GM21786 (cell line): ENCODE results near the gene CEACAM3.

Experiments used
- ATAC-seq: cut with Tn5 transposase; IDR thresholded peaks from one replicate; pipeline ENCODE4 v1.9.1; 2021; ENCODE audit not compliant: unreplicated experiment

The CEACAM3 gene

GRCh38 chr19:41843371-41843770 is 47.0 kb downstream of the CEACAM3 start:
- ATAC-seq, result no peak

DNA sequence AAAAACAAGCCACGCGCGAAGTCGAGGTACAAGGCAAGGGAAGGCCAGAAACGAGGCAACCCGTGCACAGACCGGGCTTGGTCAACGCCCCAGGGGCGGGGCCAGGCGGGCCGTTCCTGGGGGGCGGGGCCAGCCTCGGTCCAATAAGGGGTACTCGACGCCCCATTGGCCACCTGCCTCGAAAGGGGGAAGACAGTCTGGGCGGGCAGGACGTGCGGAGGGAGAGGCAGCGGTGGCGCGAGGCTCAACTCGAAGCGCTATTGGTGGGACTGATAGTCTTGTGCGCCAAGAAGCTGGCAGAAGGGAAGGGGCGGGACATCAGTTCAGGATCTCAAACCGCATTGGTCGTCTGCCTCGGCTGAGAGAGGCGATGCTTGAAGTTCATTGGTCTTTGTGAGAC is 48.2 kb downstream of the CEACAM3 start, which contains the start of gene LYPD4:
LYPD4 (minus strand) TSS at position 83 of the 400 bp plus-strand sequence. CDS start 5,398 bp downstream, outside the sequence.
- ATAC-seq, result no peak

DNA sequence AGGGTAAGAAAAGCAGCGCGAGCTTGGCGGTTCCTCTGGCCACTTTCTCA is 48.4 kb downstream of the CEACAM3 start, which contains the start of gene DMRTC2:
DMRTC2 (plus strand) TSS at position 42 of the 50 bp plus-strand sequence. CDS start 2,387 bp downstream, outside the sequence.
- ATAC-seq, result no peak

DNA sequence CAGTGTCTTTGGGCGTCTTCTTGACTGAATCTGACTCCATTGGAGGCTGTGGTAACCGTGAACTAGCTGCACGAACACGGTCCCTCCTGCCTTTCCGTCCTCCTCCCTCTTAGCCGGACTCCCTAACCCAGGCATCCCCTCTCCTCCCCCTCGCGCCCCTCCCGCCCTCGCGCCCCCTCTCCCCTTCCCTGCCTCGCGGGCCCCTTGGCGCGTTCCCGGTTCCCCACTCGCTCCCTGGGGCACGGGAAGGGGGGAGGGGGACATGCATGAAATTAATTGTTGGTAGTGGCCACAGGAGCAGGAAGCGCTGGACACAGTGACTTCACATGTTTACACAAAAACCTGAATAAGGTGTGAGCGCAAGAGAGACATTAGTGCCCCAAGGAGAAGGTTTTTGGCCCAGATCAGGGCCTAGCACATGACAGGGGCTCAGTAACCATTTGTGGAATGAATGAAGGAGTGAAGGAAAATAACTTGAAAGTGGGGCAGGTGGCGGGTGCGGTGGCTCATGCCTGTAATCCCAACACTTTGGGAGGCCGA is 48.7 kb downstream of the CEACAM3 start:
- ATAC-seq, result no peak

GRCh38 chr19:41847351-41848105 is 51.1 kb downstream of the CEACAM3 start:
- ATAC-seq, result no peak

DNA sequence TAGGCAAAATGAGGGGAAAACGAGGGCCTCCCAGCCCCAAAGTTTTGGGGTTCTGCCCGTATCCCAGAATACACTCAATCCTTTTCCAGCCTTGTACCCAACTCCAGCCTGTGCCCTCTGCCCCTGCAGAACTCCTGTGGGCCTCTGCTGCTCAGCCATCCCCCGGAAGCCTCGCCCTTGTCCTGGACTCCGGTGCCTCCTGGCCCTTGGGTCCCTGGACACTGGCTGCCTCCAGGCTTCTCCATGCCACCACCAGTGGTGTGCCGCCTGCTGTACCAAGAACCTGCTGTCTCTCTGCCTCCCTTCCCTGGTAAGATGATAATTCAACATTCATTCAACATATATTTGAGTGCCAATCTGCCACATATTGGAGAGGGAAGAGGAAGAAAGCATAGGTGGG is 52.3 kb downstream of the CEACAM3 start:
- ATAC-seq, result no peak

GRCh38 chr19:41849067-41849466 is 52.7 kb downstream of the CEACAM3 start:
- ATAC-seq, result no peak

GRCh38 chr19:41850381-41850780 is 54.0 kb downstream of the CEACAM3 start:
- ATAC-seq, result no peak

DNA sequence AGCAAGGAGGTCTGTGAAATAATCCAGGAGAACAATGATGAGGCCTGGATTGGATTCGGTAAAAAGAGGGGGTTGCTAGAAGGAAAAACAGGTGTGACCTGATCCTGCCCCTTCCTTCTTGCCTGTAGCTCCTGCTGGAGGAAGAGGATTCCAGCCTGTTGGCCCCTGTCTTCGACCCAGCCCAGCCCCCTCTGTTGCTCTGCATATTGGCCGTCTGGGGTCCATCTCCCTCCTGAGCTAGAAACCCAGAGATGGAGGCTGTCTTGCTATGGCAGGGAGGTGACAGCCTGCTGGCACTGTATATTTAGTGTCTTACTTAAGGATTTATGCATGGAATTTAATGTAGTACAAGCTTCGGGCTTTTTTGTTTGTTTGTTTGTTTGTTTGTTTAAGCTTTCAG is 55.1 kb downstream of the CEACAM3 start:
- ATAC-seq, result no peak

DNA sequence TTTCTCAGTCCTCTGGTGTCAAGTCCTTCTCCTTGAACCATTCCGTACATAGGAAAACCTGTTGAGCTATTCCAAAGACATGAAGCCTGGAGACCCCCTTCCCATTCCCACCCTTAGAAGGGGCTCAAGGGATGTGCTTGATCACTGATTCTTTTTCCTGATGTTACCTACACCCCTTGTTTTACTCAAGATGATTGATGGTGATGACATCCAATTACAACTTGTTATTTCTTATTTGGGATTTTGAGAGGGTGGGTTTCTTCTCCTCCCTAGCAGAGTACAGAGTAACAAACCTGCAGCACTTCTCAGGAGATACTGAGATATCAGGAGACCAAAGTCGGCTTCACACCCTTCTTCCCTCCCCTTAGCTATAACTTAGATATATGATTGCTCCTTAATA is 57.0 kb downstream of the CEACAM3 start:
- no peak for ATAC-seq

DNA sequence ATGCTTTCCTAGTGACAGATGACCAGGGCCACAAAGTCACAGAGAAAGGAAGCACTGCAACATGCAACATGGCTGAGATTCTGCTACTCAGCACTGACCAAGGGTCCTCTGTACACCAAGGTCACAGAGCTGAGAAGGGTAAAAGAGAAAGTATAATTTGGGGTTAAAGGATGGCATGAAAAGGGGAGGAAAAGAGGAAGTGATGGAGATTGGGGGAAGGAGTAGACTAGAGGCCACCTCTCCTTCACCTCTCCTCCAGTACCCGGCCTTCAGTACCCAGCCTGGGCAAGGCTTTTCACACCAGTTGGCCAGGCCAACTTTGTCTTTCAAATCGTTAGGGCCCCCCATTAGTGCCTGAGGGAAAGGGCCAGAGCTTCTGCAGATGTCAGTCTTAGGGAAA is 57.4 kb downstream of the CEACAM3 start:
- no peak for ATAC-seq

- no peak for ATAC-seq
These were observed 62.8 kb downstream of the CEACAM3 start for GRCh38 chr19:41859213-41859617.

GRCh38 chr19:41859618-41860418 is 63.4 kb downstream of the CEACAM3 start, which contains the start of gene RPS19:
Gene RPS19 (plus strand): TSS chr19:41860255. CDS start chr19:41860775, 520 bp downstream.
- peak; percentile 75 for ATAC-seq

DNA sequence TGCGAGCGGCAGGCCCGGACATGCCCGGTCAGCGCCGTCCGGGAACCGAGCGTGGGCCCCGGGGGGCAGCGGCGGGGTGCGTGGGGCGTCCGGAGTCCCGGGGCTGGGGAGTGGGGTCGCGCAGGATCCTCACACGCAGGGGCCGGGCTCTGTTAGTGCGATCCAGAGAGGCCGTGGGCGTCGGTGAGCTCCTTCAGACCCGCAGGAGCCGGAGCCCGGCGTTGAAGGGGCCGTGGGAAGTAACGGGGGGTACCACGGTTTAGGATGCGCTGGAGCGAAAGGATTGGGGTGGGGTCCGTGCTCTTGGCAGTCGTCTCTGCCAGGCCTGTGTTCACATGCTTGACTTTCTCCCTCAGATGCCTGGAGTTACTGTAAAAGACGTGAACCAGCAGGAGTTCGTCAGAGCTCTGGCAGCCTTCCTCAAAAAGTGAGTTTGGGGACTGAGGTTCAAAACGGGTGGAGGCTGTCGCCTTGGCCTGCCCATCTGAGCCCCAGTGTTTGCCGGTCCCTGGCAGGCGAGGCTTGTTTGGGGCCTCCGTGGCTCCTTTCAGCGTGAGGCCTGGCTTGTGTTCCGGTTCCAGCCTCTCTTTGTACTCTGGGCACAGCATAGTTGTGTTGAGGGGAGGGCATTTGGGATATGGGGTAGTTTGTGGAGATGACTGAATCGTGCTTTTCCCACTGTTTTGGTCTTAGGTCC is 64.2 kb downstream of the CEACAM3 start:
- peak; percentile 15 for ATAC-seq
